ENCODE data around the gene EXOC3L1.

DNA sequence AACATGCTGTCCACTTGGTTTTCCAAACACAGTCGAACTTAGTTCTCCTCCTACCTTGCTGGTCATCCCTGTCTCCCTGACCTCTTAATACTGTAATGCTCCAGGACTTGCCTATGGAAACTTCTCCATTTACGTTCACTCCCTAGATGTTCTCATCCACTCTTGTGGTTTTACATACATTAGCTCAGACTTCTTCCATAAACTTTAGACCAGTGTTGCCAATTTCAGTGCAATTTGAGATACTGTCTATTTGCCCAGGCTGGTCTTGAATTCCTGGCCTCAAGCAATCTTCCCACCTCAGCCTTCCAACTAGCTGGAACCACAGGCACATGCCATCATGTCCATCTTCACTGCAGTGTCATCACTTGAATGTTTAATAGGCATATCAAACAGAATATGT, 7.6 kb downstream of the EXOC3L1 start:
- TF ChIP-seq POLR2A (IDR thresholded peaks at IDR 0.05): no peak
- TF ChIP-seq, protein P1, sequence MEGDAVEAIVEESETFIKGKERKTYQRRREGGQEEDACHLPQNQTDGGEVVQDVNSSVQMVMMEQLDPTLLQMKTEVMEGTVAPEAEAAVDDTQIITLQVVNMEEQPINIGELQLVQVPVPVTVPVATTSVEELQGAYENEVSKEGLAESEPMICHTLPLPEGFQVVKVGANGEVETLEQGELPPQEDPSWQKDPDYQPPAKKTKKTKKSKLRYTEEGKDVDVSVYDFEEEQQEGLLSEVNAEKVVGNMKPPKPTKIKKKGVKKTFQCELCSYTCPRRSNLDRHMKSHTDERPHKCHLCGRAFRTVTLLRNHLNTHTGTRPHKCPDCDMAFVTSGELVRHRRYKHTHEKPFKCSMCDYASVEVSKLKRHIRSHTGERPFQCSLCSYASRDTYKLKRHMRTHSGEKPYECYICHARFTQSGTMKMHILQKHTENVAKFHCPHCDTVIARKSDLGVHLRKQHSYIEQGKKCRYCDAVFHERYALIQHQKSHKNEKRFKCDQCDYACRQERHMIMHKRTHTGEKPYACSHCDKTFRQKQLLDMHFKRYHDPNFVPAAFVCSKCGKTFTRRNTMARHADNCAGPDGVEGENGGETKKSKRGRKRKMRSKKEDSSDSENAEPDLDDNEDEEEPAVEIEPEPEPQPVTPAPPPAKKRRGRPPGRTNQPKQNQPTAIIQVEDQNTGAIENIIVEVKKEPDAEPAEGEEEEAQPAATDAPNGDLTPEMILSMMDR (IDR thresholded peaks at IDR 0.05): no peak
